ENCODE measurements around the gene PRM2. TPM values are rescaled to one million over a fixed set of nuclear protein-coding genes. Genes with fewer than 3 reads are reported as not detected.

Gene PRM2
- total and polyA plus RNA-seq, 10 donors = not detected

DNA sequence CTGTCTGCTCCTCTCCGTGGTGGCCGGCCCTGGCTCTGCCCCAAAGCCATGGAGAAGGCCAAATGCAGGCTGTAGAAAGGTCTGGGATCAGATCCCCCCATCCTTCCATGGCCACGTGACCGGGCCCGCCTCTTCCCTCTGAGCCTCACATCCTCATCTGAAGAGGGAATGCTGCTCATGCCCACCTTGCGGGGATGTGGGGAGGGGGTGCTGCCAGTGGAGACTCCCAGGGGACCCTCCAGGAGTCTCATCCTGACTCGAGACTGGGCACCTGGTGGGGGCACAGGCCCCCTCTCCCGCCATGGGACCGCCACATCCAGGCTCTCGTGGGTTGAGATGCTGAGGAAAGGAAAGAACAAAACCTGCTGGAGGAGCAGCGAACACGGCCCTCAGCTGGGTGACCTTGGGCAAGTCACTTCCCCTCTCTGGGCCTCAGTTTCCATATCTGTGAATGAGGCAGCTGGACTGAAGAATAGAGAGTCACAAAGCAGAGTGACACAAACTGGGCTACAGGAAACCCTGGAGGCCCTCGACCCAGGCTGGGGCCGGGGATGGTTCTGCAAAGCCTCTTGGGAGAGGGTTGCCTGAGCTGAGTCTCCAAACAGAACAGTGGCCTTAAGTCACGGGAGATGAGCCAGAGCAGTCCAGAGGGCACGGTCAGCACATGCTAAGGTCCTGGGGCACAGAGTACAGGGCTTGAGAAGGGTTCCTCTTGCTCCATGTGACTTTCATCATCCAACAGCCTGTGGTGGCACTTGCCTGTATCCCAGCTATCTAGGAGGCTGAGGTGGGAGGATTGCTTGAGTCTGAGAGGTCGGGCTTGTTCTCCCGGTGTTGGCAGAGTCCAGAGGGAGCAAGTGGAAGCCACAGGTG is 50.4 kb downstream of the PRM2 start:
- no peaks in the 10 kb centered on the region for H3K9me3 ChIP-seq
- no peak for DNase-seq
- intact Hi-C loops (cut with DNase I; ENCODE audit: low total_unique reads) = no loop called here
- WGBS, 5 donors = 61 to 73% (median 69%) methylated on average over 12 to 18 of the region's 18 CpGs
- H3K4me1 ChIP-seq = peaks cover 25 to 45% (median 34%) of the 10 kb centered on the region in 6 donors
- TF ChIP-seq, protein P1, sequence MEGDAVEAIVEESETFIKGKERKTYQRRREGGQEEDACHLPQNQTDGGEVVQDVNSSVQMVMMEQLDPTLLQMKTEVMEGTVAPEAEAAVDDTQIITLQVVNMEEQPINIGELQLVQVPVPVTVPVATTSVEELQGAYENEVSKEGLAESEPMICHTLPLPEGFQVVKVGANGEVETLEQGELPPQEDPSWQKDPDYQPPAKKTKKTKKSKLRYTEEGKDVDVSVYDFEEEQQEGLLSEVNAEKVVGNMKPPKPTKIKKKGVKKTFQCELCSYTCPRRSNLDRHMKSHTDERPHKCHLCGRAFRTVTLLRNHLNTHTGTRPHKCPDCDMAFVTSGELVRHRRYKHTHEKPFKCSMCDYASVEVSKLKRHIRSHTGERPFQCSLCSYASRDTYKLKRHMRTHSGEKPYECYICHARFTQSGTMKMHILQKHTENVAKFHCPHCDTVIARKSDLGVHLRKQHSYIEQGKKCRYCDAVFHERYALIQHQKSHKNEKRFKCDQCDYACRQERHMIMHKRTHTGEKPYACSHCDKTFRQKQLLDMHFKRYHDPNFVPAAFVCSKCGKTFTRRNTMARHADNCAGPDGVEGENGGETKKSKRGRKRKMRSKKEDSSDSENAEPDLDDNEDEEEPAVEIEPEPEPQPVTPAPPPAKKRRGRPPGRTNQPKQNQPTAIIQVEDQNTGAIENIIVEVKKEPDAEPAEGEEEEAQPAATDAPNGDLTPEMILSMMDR (IDR thresholded peaks at IDR 0.05 in 8 of 11, conservative IDR thresholded peaks at IDR 0.05 in 3 of 11) = no peak
- TF ChIP-seq POLR2A (IDR thresholded peaks at IDR 0.05) (no peak), POLR2AphosphoS5 (IDR thresholded peaks at IDR 0.05) (no peak)
- no peaks in the 10 kb centered on the region for H3K36me3 ChIP-seq
- peak overlapping the region in 1 of 8 donors; percentile 44 for H3K4me3 ChIP-seq
- H3K27me3 ChIP-seq (replicated peaks in 1 of 7) = no peaks in the 10 kb centered on the region
- H3K27ac ChIP-seq = peak overlapping the region; percentile 79 to 94 (median 86)

Small RNAs within 50 kb of the gene (microRNA-seq; reads per million reads assigned to microRNA genes)
- gene MIR548H2 = 0 reads per million in 3 donors

Small RNAs within 50 kb of the gene (small RNA-seq; reads per million reads assigned to genes)
- 0 reads per million in 4 donors for gene MIR548H2
- gene RF00019 = 0 reads per million in 4 donors
- gene RF00554 = 0 reads per million in 4 donors

Other genes starting within 250 kb of the PRM2 start
- 10 to 100 TPM in 6 of 7 donors, 1 to 10 TPM in 1; 7.7 to 50.8 (median 24.0) TPM for gene SOCS1, start 20.3 kb downstream of the PRM2 start, total RNA-seq
- 10 to 100 TPM; 17.0 to 43.3 (median 19.6) TPM for gene SOCS1, start 20.3 kb downstream of the PRM2 start, polyA plus RNA-seq
- not detected for gene TNP2, start 7.2 kb downstream of the PRM2 start, total RNA-seq
- not detected for gene TNP2, start 7.2 kb downstream of the PRM2 start, polyA plus RNA-seq
- not detected for gene PRM3, start 2.9 kb downstream of the PRM2 start, total RNA-seq
- not detected for gene PRM3, start 2.9 kb downstream of the PRM2 start, polyA plus RNA-seq
- not detected for gene PRM1, start 4.8 kb upstream of the PRM2 start, total RNA-seq
- not detected for gene PRM1, start 4.8 kb upstream of the PRM2 start, polyA plus RNA-seq
- 1 to 10 TPM; 2.4 to 5.7 (median 3.7) TPM for gene RMI2, start 69.0 kb upstream of the PRM2 start, total RNA-seq
- gene RMI2, start 69.0 kb upstream of the PRM2 start, polyA plus RNA-seq = 10 to 100 TPM in 1 of 3 donors, 1 to 10 TPM in 2; 4.4 to 23.6 (median 5.8) TPM